ENCODE measurements around the gene ARMC5.

ARMC5 gene

DNA sequence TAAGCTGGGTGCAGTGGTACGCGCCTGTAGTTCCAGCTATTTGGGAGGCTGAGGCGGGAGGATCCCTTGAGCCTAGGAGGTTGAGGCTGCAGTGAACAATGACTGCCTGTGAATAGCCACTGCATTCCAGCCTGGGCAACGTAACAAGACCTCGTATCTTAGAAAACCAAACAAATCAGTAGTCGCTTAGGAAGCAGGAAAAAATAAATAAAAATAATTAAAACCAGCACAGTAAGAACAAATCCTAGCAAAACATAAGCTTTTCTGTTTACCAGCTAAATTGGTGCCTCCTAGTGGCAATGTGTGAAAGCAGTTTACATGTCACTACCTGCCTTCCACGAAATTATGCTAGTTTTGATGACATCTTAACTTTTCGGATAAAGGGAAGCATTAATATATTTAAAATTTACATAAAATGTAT, 1.3 kb downstream of the ARMC5 start:
- no peak for DNase-seq

DNA sequence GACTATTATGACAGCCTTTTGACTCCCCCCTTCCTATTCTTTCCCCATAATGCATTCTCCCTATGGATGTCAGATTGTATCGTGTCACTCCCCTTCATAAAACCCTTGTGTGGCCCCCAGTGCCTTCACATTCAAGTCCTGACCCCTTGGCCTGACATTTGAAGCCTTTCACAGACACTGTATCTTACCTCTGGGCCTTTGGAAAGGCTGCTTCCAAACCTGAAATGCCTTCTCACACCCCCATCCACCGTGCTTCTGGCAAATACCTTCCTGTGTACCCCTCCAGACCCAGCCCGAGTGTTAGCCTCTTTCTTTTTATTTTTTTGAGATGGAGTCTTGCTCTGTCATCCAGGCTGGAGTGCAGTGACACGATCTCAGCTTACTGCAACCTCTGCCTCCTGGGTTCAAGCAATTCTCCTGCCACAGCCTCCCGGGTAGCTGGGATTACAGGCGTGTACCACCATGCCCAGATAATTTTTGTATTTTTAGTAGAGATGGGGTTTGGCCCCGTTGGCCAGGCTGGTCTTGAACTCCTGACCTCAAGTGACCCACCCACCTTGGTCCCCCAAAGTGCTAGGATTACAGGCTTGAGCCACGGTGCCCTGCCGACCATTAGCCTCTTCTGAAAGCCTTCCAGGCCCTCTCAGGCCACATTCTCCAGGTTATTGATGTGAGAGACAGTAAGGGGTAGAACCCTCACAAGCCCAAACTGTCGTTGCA, 2.1 kb downstream of the ARMC5 start:
- no peak for DNase-seq

DNA sequence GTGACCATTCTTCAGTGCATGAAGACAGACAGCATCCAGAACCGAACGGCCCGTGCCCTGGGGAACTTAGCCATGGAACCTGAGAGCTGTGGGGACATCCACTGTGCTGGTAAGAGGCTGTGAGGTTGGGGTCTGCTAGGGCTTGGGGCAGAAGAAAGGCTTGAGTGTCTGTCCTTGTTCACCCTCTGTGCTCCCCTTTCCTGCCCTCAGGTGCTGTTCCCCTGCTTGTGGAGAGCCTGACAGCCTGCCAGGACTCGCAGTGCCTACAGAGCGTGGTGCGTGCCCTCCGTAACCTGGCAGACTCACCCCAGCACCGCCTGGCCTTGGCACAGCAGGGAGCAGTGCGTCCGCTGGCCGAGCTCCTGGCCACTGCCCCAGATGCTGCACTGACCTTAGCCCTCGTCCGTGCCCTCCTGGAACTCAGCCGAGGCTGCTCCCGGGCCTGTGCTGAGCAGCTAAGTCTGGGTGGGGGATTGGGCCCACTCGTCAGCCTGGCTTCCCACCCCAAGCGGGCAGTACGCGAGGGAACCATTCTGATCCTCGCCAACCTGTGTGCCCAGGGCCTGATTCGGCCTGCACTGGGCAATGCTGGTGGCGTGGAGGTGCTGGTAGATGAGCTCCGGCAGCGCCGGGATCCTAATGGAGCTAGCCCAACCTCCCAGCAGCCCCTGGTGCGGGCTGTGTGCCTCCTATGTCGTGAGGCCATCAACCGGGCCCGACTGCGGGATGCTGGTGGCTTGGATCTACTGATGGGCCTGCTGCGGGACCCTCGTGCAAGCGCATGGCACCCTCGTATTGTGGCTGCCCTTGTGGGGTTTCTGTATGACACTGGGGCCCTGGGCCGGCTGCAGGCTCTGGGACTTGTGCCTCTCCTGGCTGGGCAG, 2.9 kb downstream of the ARMC5 start:
- DNase-seq, result no peak

GRCh38 chr16:31464348-31464769, 5.1 kb downstream of the ARMC5 start:
- no peak for DNase-seq

DNA sequence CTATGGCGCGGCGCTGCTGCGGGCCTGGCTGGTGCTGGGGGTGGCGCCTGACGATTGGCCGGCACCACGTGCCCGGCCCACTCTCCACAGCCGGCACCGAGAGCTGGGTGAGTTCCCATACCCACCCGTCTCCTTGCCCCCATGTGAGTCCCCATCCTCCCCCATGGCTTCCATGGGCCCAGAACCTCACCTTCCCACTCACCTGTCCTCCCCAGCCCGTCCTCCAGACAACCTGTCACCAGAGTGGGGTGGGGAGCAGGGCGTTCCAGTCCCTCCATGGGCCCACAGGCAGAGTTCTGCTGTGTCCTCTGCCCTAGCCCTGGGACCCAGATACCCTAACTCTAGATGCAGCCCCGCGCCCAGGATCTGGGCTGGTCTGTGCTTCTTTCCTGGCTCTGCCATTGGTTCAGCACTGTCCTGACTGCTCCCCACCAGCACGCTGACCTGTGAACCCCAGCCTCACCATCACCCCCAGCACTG, 5.5 kb downstream of the ARMC5 start:
- no peak for DNase-seq

- no peak for DNase-seq
Measured at GRCh38 chr16:31465788-31466370, 6.6 kb downstream of the ARMC5 start.

- no peak for DNase-seq
Measured at GRCh38 chr16:31466381-31466841, 7.1 kb downstream of the ARMC5 start.

- no peak for DNase-seq
Measured at GRCh38 chr16:31467151-31467773, 8.0 kb downstream of the ARMC5 start.

DNA sequence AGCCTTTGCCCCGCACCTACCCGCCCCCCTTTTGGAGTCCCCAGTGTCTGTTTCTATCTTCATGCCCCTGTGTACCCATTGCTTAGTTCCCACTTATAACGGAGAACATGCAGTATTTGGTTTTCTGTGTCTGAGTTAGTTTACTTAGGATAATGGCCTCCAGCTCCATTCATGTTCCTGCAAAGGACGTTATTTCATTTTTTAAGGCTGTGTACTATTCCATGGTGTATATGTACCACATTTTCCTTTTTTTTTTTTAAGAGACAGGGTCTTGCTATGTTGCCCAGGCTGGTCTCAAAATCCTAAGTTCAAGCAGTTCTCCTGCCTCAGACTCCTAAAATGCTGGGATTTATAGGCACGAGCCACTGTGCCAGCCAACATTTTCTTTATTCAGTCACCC, 8.6 kb downstream of the ARMC5 start:
- no peak for DNase-seq

DNA sequence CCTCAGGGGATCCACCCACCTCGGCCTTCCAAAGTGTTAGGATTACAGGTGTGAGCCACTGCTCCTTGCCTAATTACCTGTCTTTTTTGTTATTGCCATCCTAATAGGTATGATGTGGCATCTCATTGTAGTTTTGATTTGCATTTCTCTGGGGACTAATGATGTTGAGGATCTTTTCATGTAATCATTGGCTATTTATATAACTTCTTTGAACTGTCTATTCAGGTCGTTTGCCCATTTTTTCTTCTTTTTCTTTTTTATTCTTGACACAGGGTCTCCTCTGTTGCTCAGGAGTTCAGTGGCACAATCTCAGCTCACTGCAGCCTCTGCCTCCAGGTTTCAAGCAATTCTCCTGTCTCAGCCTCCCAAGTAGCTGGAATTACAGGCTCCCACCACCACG, 11.3 kb downstream of the ARMC5 start:
- no peak for DNase-seq

DNA sequence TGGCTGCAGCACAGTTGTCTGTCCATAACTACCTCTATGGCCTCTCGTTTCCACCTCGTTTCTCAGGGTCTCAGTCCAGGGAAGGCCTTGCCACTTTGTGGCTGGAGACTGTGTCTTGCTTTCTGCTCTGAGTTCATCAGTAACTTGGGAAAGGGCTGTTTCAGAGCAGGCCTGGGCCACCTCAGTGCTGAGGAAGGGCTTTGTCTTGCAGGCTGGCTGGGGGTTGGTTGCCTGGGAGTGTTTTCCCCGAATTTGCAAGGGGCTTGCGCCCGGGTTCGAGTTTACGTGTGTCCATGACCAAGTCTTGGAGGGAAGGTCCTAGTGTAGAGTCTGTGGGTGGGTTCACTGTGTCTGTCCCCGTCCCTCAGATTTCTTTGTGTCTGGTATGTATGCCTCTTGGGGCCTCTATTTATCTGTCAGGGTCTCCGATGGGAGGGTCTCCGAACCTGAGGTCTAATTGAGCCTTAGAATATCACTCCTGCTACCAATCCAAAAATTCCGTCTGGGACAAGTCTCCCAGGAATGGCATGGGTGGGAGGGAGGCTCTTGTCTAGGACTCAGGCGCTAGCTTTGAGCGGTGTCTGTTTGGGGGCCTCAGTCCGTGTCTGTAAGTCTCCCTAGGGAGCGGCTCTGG, 12.1 kb downstream of the ARMC5 start:
- DNase-seq, result no peak

- no peak for DNase-seq
Measured at GRCh38 chr16:31471875-31472708, 12.8 kb downstream of the ARMC5 start, which contains the start of gene TGFB1I1. TGFB1I1 (plus strand) TSS chr16:31472152; CDS start chr16:31472189, 37 bp downstream.

GRCh38 chr16:31472709-31473203, 13.5 kb downstream of the ARMC5 start:
- DNase-seq, result peak in 10 of 58 donors; percentile 13 to 64 (median 36)

GRCh38 chr16:31473264-31473984, 14.1 kb downstream of the ARMC5 start:
- DNase-seq, result no peak

GRCh38 chr16:31474173-31474714, 14.9 kb downstream of the ARMC5 start:
- DNase-seq, result no peak

DNA sequence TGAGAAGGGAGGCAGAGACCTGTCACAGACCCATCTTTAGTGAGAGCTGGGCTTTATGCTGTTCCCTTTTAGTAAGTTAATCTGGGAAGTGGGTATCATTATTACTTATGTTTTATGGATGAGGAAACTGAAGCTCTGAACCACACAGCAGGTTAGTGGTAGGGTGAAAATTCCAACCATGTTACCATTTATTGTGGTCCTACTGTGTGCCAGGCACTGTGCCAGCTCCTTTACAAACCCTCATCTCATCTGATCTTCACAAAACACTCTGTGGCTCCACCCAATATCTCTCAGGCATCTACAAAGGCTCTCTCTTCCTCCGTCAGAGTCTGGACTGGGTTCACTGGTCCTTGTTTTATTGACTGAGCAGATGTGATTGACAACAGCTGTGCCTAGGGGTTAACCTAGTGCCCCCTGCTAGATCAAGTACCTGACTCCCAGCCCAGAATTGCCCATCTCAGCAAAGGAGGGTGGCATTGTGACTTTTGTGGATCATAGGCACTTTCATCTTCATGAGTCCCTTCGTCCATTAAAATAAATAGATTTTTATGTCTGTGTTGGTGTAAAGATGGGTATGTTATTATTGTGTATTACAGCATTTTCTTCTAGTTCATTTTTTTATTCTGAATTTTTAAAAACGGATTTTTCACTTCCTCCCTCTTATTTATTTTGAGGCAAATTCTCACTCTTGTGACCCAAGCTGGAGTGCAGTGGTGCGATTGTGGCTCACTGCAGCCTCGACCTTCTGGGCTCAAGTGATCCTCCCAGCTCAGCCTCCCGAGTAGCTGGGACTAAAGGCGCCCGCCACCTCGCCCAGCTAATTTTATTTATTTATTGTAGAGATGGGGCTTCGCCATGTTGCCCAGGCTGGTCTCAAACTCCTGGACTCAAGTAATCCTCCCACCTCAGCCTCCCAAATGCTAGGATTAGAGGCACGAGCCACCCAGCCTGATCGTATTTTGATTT, 15.8 kb downstream of the ARMC5 start:
- DNase-seq, result no peak

- DNase-seq, result no peak
Measured at GRCh38 chr16:31475946-31476302, 16.6 kb downstream of the ARMC5 start.
